ENCODE results near the gene CHST11. TPM values are rescaled to one million over a fixed set of nuclear protein-coding genes. Genes with fewer than 3 reads are reported as not detected.
A peak's percentile ranks its signal among the peaks of the same experiment; 100 is the strongest.

The CHST11 gene
- total and polyA plus RNA-seq, 9 of the 15 experiments (the other 6 are each of a cell fraction or from before 2014, with no cell fraction given) = 2.3 to 38.7 (median 15.0) TPM

DNA sequence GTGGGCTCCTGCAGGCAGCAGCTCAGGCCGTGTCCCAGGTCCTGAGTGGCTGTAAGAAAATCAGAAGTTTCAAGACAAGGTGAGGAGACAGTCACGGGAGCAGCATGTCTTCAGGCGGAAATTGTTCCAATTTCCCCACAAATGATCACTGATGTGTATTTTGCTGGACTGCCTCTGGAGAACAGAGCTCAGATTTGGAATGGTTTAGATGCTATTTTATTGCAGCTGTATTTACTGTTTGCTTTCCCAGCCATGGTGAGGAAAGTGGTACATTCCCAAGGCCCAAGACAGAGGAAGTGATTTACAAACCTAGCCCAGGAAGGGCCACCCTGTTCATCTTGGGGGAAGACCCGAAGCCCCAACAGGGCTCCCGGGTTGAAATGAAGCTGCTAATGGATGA is 195.6 kb downstream of the CHST11 start:
- H3K9me1 ChIP-seq (ENCODE audit: control insufficient read depth, insufficient read depth, low read length) = no peaks in the 10 kb centered on the region
- H3K4me3 ChIP-seq = no peak overlapping the region
- H3K79me2 ChIP-seq (ENCODE audit: control insufficient read depth, insufficient read depth, low read length) = peaks cover 16% of the 10 kb centered on the region; the same call in 2 of the 3 replicates
- H2AFZ ChIP-seq (ENCODE audit: low read depth, low read length) = no peak overlapping the region
- FAIRE-seq = no peak
- H4K20me1 ChIP-seq (replicated peaks; ENCODE audit: control insufficient read depth, insufficient read depth, low read length) = peaks cover 15% of the 10 kb centered on the region; the same call in 1 of the 2 replicates
- H3K9ac ChIP-seq (ENCODE audit: insufficient read depth in 1 of 2, low read depth in 2 of 2, low read length in 2 of 2) = no peak overlapping the region
- no peaks in the 10 kb centered on the region for H3K27me3 ChIP-seq (ENCODE audit: control insufficient read depth in 2 of 2, insufficient read depth in 2 of 2, low read length in 2 of 2)
- TF ChIP-seq, protein P1, sequence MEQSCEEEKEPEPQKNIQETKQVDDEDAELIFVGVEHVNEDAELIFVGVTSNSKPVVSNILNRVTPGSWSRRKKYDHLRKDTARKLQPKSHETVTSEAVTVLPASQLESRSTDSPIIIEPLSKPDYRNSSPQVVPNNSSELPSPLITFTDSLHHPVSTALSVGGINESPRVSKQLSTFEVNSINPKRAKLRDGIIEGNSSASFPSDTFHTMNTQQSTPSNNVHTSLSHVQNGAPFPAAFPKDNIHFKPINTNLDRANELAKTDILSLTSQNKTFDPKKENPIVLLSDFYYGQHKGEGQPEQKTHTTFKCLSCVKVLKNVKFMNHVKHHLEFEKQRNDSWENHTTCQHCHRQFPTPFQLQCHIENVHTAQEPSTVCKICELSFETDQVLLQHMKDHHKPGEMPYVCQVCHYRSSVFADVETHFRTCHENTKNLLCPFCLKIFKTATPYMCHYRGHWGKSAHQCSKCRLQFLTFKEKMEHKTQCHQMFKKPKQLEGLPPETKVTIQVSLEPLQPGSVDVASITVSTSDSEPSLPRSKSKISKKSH (CRISPR knock-in tag; IDR thresholded peaks at IDR 0.05) = no peak
- TF ChIP-seq ATF1 (CRISPR knock-in tag; IDR thresholded peaks at IDR 0.05) (no peak), ATF1 (tag; IDR thresholded peaks at IDR 0.05) (no peak), PCBP2 (IDR thresholded peaks at IDR 0.05; ENCODE audit: low read depth, low read length, poor library complexity, severe bottlenecking) (no peak)
- no peak overlapping the region for H3K27ac ChIP-seq (ENCODE audit: extremely low read depth, low read depth, low read length)
- intact Hi-C loops (cut with micrococcal nuclease) (no loop called here), in situ Hi-C loops (cut with MboI) (no loop called here)
- no peak for DNase-seq (ENCODE audit: extremely low read depth in 1 of 4, low spot score in 3 of 4)
- no peak for ATAC-seq
- no TSS peak for BruUV-seq (replicated peaks)
- H3K4me1 ChIP-seq (replicated peaks in 1 of 2; ENCODE audit: control insufficient read depth in 2 of 2, insufficient read depth in 2 of 2, low read length in 2 of 2) = no peaks in the 10 kb centered on the region; a peak in 2 of 5 replicates
- H3K9me3 ChIP-seq (replicated peaks; ENCODE audit: control insufficient read depth, insufficient read depth, low read depth, low read length) = no peaks in the 10 kb centered on the region
- no peak overlapping the region for H3K4me2 ChIP-seq (ENCODE audit: insufficient read depth, low read length)
- CTCF ChIA-PET (ENCODE audit: low intra/inter-chr PET ratio) = no interaction called here
- POLR2A ChIA-PET = interaction anchor here (1.5 kb wide), 1 partner anchor 19 kb away, joined by 3 read pairs; no protein-coding TSS in a partner anchor
- peaks cover 7% of the 10 kb centered on the region; the same call in 1 of the 3 replicates for H3K36me3 ChIP-seq (ENCODE audit: control insufficient read depth, insufficient read depth, low read length)
- WGBS (ENCODE audit: insufficient coverage, low coverage, missing lambda C conversion rate) = 88% methylated on average over 5 of the region's 5 CpGs

DNA sequence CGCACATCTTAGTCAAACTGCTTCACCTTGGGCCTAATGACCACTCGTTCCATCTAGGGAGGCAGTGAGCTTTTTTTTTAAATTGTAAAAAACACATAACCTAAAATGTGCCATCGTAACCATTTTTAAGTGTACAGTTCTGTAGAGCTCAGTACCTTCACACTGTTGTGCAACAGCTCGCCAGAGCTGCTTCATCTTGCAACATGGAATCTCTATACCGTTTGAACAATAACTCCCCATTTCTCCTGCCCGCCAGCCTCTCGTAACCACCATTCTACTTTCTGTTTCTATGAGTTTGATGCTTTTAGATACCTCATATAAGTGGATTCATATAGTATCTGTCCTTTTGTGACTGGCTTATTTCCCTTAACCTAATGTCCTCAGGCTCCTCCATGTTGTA is 196.2 kb downstream of the CHST11 start:
- H3K4me2 ChIP-seq (ENCODE audit: insufficient read depth, low read length) = no peak overlapping the region
- in situ Hi-C loops (cut with MboI) = no loop called here
- DNase-seq (ENCODE audit: extremely low read depth in 1 of 4, low spot score in 3 of 4) (no peak), ATAC-seq (no peak), FAIRE-seq (no peak)
- BruUV-seq (replicated peaks) = no TSS peak
- no peaks in the 10 kb centered on the region for H3K27me3 ChIP-seq (ENCODE audit: control insufficient read depth in 2 of 2, insufficient read depth in 2 of 2, low read length in 2 of 2)
- H3K9me3 ChIP-seq (replicated peaks; ENCODE audit: control insufficient read depth, insufficient read depth, low read depth, low read length) = no peaks in the 10 kb centered on the region
- H3K4me1 ChIP-seq (replicated peaks in 1 of 2; ENCODE audit: control insufficient read depth in 2 of 2, insufficient read depth in 2 of 2, low read length in 2 of 2) = no peaks in the 10 kb centered on the region; a peak in 2 of 5 replicates
- H4K20me1 ChIP-seq (replicated peaks; ENCODE audit: control insufficient read depth, insufficient read depth, low read length) = peaks cover 18% of the 10 kb centered on the region
- WGBS (ENCODE audit: insufficient coverage, low coverage, missing lambda C conversion rate) = 63% methylated on average over 7 of the region's 7 CpGs
- H3K9me1 ChIP-seq (ENCODE audit: control insufficient read depth, insufficient read depth, low read length) = no peaks in the 10 kb centered on the region
- ChIA-PET CTCF (ENCODE audit: low intra/inter-chr PET ratio) (no interaction called here), POLR2A (interaction anchor here (1.5 kb wide), 1 partner anchor 19 kb away, joined by 3 read pairs; no protein-coding TSS in a partner anchor)
- no peak overlapping the region for H2AFZ ChIP-seq (ENCODE audit: low read depth, low read length)
- H3K79me2 ChIP-seq (ENCODE audit: control insufficient read depth, insufficient read depth, low read length) = peaks cover 12% of the 10 kb centered on the region; the same call in 2 of the 3 replicates
- no peak overlapping the region for H3K9ac ChIP-seq (ENCODE audit: insufficient read depth in 1 of 2, low read depth in 2 of 2, low read length in 2 of 2)
- peaks cover 6% of the 10 kb centered on the region; the same call in 1 of the 3 replicates for H3K36me3 ChIP-seq (ENCODE audit: control insufficient read depth, insufficient read depth, low read length)
- TF ChIP-seq CEBPB (tag; IDR thresholded peaks at IDR 0.05) (peak; percentile 49), NFYB (IDR thresholded peaks at IDR 0.05; ENCODE audit: extremely low read depth, insufficient read length) (no peak), ZFPM2 (CRISPR knock-in tag; IDR thresholded peaks at IDR 0.05) (no peak), XRCC4 (IDR thresholded peaks at IDR 0.05; ENCODE audit: extremely low read depth, insufficient read depth, insufficient read length) (no peak)
- no peak overlapping the region for H3K4me3 ChIP-seq
- no peak overlapping the region for H3K27ac ChIP-seq (ENCODE audit: extremely low read depth, low read depth, low read length)
- intact Hi-C loops (cut with micrococcal nuclease) = no loop called here
